ENCODE measurements around the gene SGPP1.
"Not testable (repeated sequence)": the region's sequence is repeated elsewhere in the genome, so short reads cannot be mapped to it uniquely, and the experiment has no call there.

The SGPP1 gene

DNA sequence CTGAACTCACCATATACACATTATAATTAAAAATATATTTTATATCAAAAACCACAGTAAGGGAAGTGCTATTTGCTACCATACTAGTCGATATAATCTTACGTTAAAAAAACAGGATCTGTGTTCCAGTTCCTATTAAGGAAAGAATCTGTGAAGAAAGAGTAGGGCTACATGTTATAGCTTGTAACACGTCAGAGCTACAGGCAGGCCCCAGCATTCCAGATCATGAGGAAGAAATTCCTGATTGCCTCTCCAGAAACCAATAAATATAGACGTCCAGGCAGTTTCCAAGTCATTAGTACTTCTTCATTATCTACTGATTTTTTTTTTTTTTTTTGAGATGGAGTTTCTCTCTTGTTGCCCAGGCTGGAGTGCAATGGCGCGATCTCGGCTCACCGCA lies 20.6 kb downstream of the SGPP1 start:
- Histone ChIP-seq H3K9ac (ENCODE audit: low read depth in 1 of 2, low read length in 2 of 2) (no peak overlapping the region), H3K36me3 (ENCODE audit: control insufficient read depth in 2 of 2, insufficient read depth in 2 of 2, low read length in 2 of 2) (no peaks in the 10 kb centered on the region), H3K27ac (ENCODE audit: low read depth in 2 of 2, low read length in 2 of 2) (no peak overlapping the region), H3K27me3 (ENCODE audit: control insufficient read depth in 2 of 2, insufficient read depth in 2 of 2, low read length in 2 of 2) (no peaks in the 10 kb centered on the region), H3K4me3 (ENCODE audit: low read length in 2 of 2) (no peak overlapping the region), H3K4me1 (ENCODE audit: control insufficient read depth in 2 of 2, insufficient read depth in 2 of 2, low read length in 2 of 2) (peaks cover 0 to 6% of the 10 kb centered on the region in 2 donors), H3K9me3 (ENCODE audit: control insufficient read depth in 2 of 2, low read length in 2 of 2) (no peaks in the 10 kb centered on the region)

DNA sequence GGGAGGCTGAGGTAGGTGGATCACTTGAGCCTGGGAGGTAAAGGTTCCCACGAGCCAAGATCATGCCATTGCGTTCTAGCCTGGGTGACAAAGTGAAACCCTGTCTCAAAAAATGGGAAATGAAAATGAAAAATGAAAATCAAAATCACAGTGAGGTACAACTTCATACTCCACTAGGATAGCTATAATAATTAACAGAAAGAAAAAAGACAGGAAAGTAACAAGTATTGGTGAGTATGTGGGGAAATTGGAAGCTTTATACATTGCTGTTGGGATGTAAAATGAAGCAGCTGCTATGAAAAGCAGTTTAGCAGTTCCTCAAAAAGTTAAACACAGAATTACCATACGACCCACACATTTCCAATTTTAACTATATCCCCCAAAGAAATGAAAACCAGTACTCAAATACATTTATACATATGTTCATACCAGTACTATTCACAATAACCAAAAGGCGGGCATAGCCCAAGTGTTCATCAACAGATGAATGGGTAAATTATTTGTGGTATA lies 22.2 kb downstream of the SGPP1 start:
- peaks cover 0 to 10% of the 10 kb centered on the region in 2 donors for H3K4me1 ChIP-seq (ENCODE audit: control insufficient read depth in 2 of 2, insufficient read depth in 2 of 2, low read length in 2 of 2)
- H3K27me3 ChIP-seq (ENCODE audit: control insufficient read depth in 2 of 2, insufficient read depth in 2 of 2, low read length in 2 of 2): no peaks in the 10 kb centered on the region
- no peaks in the 10 kb centered on the region for H3K9me3 ChIP-seq (ENCODE audit: control insufficient read depth in 2 of 2, low read length in 2 of 2)
- no peak overlapping the region for H3K27ac ChIP-seq (ENCODE audit: low read depth in 2 of 2, low read length in 2 of 2)
- H3K36me3 ChIP-seq (ENCODE audit: control insufficient read depth in 2 of 2, insufficient read depth in 2 of 2, low read length in 2 of 2): no peaks in the 10 kb centered on the region
- H3K9ac ChIP-seq (ENCODE audit: low read depth in 1 of 2, low read length in 2 of 2): no peak overlapping the region
- no peak overlapping the region for H3K4me3 ChIP-seq (ENCODE audit: low read length in 2 of 2)

DNA sequence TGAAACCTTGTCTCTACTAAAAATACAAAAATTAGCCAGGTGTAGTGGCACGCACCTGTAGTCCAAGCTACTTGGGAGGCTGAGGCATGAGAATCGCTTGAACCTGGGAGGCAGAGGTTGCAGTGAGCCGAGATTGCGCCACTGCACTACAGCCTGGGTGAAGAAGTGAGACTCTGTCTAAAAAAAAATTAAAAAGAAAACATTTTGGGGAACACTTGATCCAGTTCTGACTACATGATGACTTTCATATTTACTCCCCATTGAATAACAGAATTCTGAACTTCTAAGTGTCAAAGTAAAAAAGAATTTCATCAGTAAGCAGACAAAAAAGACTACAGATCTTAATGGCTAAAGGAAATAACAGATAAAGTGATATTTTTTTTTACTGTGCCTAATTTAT lies 25.3 kb downstream of the SGPP1 start:
- H3K9ac ChIP-seq (ENCODE audit: low read depth in 1 of 2, low read length in 2 of 2); H3K36me3 ChIP-seq (ENCODE audit: control insufficient read depth in 2 of 2, insufficient read depth in 2 of 2, low read length in 2 of 2); H3K4me3 ChIP-seq (ENCODE audit: low read length in 2 of 2); H3K9me3 ChIP-seq (ENCODE audit: control insufficient read depth in 2 of 2, low read length in 2 of 2); H3K4me1 ChIP-seq (ENCODE audit: control insufficient read depth in 2 of 2, insufficient read depth in 2 of 2, low read length in 2 of 2); H3K27me3 ChIP-seq (ENCODE audit: control insufficient read depth in 2 of 2, insufficient read depth in 2 of 2, low read length in 2 of 2): not testable (repeated sequence)
- peak overlapping the region in 1 of 2 donors; percentile 49 for H3K27ac ChIP-seq (ENCODE audit: low read depth in 2 of 2, low read length in 2 of 2)

DNA sequence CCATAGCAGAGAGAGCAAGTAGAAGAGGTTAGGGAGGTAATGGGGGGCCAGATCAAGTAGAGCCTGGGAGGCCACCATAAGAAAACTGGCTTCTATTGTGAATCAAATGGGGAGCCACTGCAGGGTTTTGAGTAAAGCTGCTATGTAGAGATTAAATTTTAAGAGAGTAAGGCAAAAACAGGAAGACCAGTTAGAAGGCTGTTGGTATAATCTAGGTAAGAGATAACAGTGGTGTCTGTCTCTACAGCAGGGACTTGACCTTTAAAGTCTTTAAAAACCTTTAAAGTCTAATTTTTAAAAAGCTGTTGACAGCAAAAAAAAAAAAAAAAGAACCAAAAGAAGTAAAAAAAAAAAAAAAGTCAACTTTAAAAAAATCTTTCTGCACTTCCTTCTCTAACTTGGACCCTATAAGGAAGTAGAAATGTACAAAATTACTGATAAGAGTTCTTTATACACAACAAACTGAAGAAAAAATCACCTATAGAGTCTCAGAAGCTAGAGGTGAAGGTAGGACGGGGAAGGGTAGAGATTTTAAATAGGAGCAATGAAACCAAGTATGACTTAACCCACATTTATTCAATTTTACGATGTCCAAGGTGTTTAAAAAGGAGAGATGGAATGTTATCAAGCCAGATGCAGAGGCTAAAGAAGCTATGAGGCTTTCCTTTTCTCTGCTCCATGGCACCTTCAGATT lies 26.1 kb downstream of the SGPP1 start:
- no peak overlapping the region for H3K9ac ChIP-seq (ENCODE audit: low read depth in 1 of 2, low read length in 2 of 2)
- peaks cover 0 to 6% of the 10 kb centered on the region in 2 donors for H3K4me1 ChIP-seq (ENCODE audit: control insufficient read depth in 2 of 2, insufficient read depth in 2 of 2, low read length in 2 of 2)
- no peak overlapping the region for H3K4me3 ChIP-seq (ENCODE audit: low read length in 2 of 2)
- H3K27me3 ChIP-seq (ENCODE audit: control insufficient read depth in 2 of 2, insufficient read depth in 2 of 2, low read length in 2 of 2): no peaks in the 10 kb centered on the region
- H3K27ac ChIP-seq (ENCODE audit: low read depth in 2 of 2, low read length in 2 of 2): peak overlapping the region; percentile 49 to 57
- H3K9me3 ChIP-seq (ENCODE audit: control insufficient read depth in 2 of 2, low read length in 2 of 2): no peaks in the 10 kb centered on the region
- peaks cover 0 to 4% of the 10 kb centered on the region in 2 donors for H3K36me3 ChIP-seq (ENCODE audit: control insufficient read depth in 2 of 2, insufficient read depth in 2 of 2, low read length in 2 of 2)

DNA sequence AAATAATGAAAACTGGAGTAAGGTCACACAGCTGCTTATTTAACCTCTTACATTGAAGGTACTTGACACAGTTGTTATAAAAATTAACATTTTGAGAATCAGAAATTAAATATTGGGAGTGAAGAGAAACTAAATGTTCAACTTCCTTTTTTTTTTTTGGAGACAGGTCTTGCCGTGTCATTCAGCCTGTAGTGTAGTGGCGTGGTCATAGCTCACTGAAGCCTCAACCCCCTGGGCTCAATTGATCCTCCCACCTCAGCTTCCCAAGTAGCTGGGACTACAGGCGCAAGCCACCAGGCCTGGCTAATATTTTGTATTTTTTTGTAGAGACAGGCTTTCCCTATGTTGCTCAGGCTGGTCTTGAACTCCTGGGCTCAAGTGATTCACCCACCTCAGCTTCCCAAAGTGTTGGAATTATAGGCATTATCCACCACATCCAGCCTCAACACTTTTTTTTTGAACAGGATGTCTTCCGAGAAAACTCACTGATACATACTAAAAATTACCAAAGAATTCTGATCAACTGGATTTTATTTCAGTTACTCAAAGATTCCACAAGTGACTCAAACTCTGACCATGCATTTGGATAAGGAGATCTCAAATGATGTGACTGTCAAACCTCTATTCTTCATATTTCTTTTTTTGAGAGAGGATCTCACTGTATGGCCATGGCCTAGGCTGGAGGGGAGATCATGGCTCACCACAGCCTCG lies 35.4 kb downstream of the SGPP1 start:
- H3K4me1 ChIP-seq (ENCODE audit: control insufficient read depth in 2 of 2, insufficient read depth in 2 of 2, low read length in 2 of 2): no peaks in the 10 kb centered on the region
- no peaks in the 10 kb centered on the region for H3K27me3 ChIP-seq (ENCODE audit: control insufficient read depth in 2 of 2, insufficient read depth in 2 of 2, low read length in 2 of 2)
- H3K36me3 ChIP-seq (ENCODE audit: control insufficient read depth in 2 of 2, insufficient read depth in 2 of 2, low read length in 2 of 2): no peaks in the 10 kb centered on the region
- no peak overlapping the region for H3K27ac ChIP-seq (ENCODE audit: low read depth in 2 of 2, low read length in 2 of 2)
- no peaks in the 10 kb centered on the region for H3K9me3 ChIP-seq (ENCODE audit: control insufficient read depth in 2 of 2, low read length in 2 of 2)
- H3K4me3 ChIP-seq (ENCODE audit: low read length in 2 of 2): no peak overlapping the region
- H3K9ac ChIP-seq (ENCODE audit: low read depth in 1 of 2, low read length in 2 of 2): no peak overlapping the region

DNA sequence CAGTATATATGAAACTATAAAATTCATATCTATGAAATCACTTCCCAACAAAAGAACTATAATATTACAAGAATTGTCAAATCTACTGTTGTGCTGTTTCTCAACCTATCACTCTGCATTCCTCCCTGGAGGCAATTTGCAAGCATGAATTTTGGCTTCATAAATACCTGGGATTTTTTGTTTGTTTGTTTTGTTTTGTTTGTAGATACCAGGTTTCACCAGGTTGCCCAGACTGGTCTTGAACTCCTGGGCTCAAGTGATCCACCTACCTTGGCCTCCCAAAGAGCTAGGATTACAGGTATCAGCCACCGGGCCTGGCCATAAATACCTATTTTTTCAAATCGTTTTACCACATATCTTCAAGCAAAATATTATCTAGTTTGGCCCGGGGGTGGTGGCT lies 38.7 kb downstream of the SGPP1 start:
- Histone ChIP-seq H3K27ac (ENCODE audit: low read depth in 2 of 2, low read length in 2 of 2) (no peak overlapping the region), H3K9ac (ENCODE audit: low read depth in 1 of 2, low read length in 2 of 2) (no peak overlapping the region), H3K27me3 (ENCODE audit: control insufficient read depth in 2 of 2, insufficient read depth in 2 of 2, low read length in 2 of 2) (no peaks in the 10 kb centered on the region), H3K4me1 (ENCODE audit: control insufficient read depth in 2 of 2, insufficient read depth in 2 of 2, low read length in 2 of 2) (no peaks in the 10 kb centered on the region), H3K4me3 (ENCODE audit: low read length in 2 of 2) (no peak overlapping the region), H3K9me3 (ENCODE audit: control insufficient read depth in 2 of 2, low read length in 2 of 2) (no peaks in the 10 kb centered on the region), H3K36me3 (ENCODE audit: control insufficient read depth in 2 of 2, insufficient read depth in 2 of 2, low read length in 2 of 2) (peaks cover 0 to 5% of the 10 kb centered on the region in 2 donors)

DNA sequence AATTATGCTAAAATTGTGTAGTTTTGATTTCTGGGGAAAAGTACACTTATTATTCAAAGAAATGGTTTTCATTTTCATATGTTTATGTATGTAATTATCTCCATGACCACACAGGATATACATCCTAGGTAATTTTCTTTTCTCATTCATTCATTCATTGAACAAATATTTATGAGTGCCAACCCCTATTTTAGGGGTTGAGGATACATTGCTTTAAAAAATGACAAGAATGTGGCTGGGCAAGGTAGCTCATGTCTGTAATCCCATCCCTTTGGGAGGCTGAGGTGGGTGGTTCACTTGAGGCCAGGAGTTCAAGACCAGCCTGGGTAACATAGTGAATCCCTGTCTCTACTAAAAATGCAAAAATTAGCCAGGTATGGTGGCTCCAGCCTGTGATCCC lies 40.9 kb downstream of the SGPP1 start:
- H3K36me3 ChIP-seq (ENCODE audit: control insufficient read depth in 2 of 2, insufficient read depth in 2 of 2, low read length in 2 of 2): peaks cover 0 to 5% of the 10 kb centered on the region in 2 donors
- H3K9me3 ChIP-seq (ENCODE audit: control insufficient read depth in 2 of 2, low read length in 2 of 2): no peaks in the 10 kb centered on the region
- no peaks in the 10 kb centered on the region for H3K4me1 ChIP-seq (ENCODE audit: control insufficient read depth in 2 of 2, insufficient read depth in 2 of 2, low read length in 2 of 2)
- no peaks in the 10 kb centered on the region for H3K27me3 ChIP-seq (ENCODE audit: control insufficient read depth in 2 of 2, insufficient read depth in 2 of 2, low read length in 2 of 2)
- H3K9ac ChIP-seq (ENCODE audit: low read depth in 1 of 2, low read length in 2 of 2): no peak overlapping the region
- no peak overlapping the region for H3K4me3 ChIP-seq (ENCODE audit: low read length in 2 of 2)
- no peak overlapping the region for H3K27ac ChIP-seq (ENCODE audit: low read depth in 2 of 2, low read length in 2 of 2)

DNA sequence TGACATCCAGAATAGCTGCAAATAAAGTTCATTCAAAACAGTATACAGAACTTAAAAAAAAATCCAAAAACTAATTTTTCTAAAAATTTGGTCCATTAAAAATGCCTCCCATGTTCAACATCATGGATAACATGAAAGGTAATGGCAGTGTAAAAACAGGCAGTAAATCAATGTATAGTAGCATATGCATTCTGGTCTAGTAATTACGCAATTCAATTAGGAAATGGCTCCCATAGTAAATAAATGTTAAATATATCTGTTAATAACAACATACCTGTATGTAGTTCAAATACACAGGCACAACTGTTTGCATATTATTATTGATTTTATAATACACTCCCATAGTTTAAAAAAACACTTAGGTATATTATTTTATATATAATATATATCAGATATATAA lies 42.5 kb downstream of the SGPP1 start:
- H3K4me1 ChIP-seq (ENCODE audit: control insufficient read depth in 2 of 2, insufficient read depth in 2 of 2, low read length in 2 of 2): no peaks in the 10 kb centered on the region
- H3K4me3 ChIP-seq (ENCODE audit: low read length in 2 of 2): no peak overlapping the region
- H3K9me3 ChIP-seq (ENCODE audit: control insufficient read depth in 2 of 2, low read length in 2 of 2): no peaks in the 10 kb centered on the region
- no peaks in the 10 kb centered on the region for H3K27me3 ChIP-seq (ENCODE audit: control insufficient read depth in 2 of 2, insufficient read depth in 2 of 2, low read length in 2 of 2)
- no peak overlapping the region for H3K27ac ChIP-seq (ENCODE audit: low read depth in 2 of 2, low read length in 2 of 2)
- H3K36me3 ChIP-seq (ENCODE audit: control insufficient read depth in 2 of 2, insufficient read depth in 2 of 2, low read length in 2 of 2): peaks cover 0 to 5% of the 10 kb centered on the region in 2 donors
- H3K9ac ChIP-seq (ENCODE audit: low read depth in 1 of 2, low read length in 2 of 2): no peak overlapping the region

DNA sequence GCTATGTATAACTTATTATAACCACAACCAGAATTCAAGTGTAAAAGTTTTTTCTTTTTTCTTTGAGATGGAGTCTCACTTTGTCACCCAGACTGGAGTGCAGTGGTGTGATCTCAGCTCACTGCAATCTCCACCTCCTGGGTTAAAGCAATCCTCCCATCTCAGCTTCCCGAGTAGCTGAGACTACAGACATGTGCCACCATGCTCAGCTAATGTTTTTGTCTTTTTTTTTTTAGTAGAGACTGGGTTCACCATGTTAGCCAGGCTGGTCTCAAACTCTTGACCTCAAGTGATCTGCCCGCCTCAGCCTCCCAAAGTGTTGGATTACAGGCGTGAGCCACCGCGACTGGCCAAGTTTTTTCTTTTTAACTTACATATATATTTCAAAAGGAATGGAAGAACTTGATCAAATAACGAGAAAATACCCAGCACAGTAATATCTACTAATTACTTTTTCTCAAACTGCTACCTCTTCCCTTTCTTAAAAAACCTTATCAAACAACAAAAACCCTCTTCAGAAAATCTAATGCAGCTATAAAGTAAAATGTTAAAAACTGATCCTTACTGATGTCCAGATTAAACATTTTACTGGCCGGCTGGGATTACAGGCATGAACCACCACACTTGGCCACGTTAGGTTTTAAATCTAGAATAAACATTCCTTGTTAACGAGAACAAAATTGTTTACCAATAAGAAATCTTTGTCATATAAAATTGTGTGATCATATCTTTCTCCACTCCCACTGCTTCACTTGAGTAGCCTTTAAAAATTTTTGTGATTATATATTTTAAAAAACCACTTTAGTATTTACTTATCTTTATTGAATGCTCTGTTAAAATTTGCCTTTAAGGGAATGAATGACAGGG lies 44.9 kb downstream of the SGPP1 start:
- H3K36me3 ChIP-seq (ENCODE audit: control insufficient read depth in 2 of 2, insufficient read depth in 2 of 2, low read length in 2 of 2): peaks cover 0 to 5% of the 10 kb centered on the region in 2 donors
- H3K4me1 ChIP-seq (ENCODE audit: control insufficient read depth in 2 of 2, insufficient read depth in 2 of 2, low read length in 2 of 2): peaks cover 0 to 3% of the 10 kb centered on the region in 2 donors
- H3K27ac ChIP-seq (ENCODE audit: low read depth in 2 of 2, low read length in 2 of 2): no peak overlapping the region
- no peak overlapping the region for H3K4me3 ChIP-seq (ENCODE audit: low read length in 2 of 2)
- no peak overlapping the region for H3K9ac ChIP-seq (ENCODE audit: low read depth in 1 of 2, low read length in 2 of 2)
- H3K9me3 ChIP-seq (ENCODE audit: control insufficient read depth in 2 of 2, low read length in 2 of 2): no peaks in the 10 kb centered on the region
- no peaks in the 10 kb centered on the region for H3K27me3 ChIP-seq (ENCODE audit: control insufficient read depth in 2 of 2, insufficient read depth in 2 of 2, low read length in 2 of 2)

DNA sequence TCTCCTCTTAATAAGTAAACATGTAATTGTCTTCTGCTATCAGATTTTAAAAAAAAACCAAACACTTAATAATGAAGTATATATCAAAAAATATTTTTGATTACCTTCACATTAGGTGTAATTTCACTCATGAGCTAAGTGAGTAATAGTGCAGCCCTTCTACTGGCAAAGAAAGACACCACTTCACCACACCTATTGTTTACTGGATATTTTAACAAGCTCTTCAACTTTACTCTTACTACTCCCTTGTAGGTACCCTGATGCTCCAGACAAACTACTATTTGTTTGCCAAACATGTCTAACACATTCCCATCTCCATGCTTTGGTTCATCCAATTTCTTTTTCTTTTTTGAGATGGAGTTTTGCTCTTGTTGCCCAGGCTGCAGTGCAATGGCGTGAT lies 49.3 kb downstream of the SGPP1 start:
- Histone ChIP-seq H3K27me3 (ENCODE audit: control insufficient read depth in 2 of 2, insufficient read depth in 2 of 2, low read length in 2 of 2) (no peaks in the 10 kb centered on the region), H3K27ac (ENCODE audit: low read depth in 2 of 2, low read length in 2 of 2) (peak overlapping the region; percentile 66), H3K36me3 (ENCODE audit: control insufficient read depth in 2 of 2, insufficient read depth in 2 of 2, low read length in 2 of 2) (no peaks in the 10 kb centered on the region), H3K4me1 (ENCODE audit: control insufficient read depth in 2 of 2, insufficient read depth in 2 of 2, low read length in 2 of 2) (peaks cover 0 to 5% of the 10 kb centered on the region in 2 donors), H3K9ac (ENCODE audit: low read depth in 1 of 2, low read length in 2 of 2) (no peak overlapping the region), H3K9me3 (ENCODE audit: control insufficient read depth in 2 of 2, low read length in 2 of 2) (no peaks in the 10 kb centered on the region), H3K4me3 (ENCODE audit: low read length in 2 of 2) (no peak overlapping the region)

All from mucosa of rectum (tissue), 2 donors.